Peyer's patch (tissue), 4 donors: ENCODE data around the gene TBX10.

Source experiments
- CTCF ChIP-seq, 6 experiments: fragments of 450-650 bp in 4 of 6; fragments of 200-600 bp in 2 of 6; sonication (generic) in 1 of 6; IDR thresholded peaks; one replicate each; pipeline ENCODE4 v1.5.1; 2017 to 2019; ENCODE audit warnings: antibody characterized with exemption in 6 of 6, mild to moderate bottlenecking in 3 of 6, moderate library complexity in 1 of 6
- POLR2A ChIP-seq, 2 donors: fragments of 450-650 bp; IDR thresholded peaks; one replicate each; pipeline ENCODE4 v1.5.1; 2017; ENCODE audit warnings: antibody characterized with exemption in 2 of 2, mild to moderate bottlenecking in 2 of 2, moderate library complexity in 2 of 2

DNA sequence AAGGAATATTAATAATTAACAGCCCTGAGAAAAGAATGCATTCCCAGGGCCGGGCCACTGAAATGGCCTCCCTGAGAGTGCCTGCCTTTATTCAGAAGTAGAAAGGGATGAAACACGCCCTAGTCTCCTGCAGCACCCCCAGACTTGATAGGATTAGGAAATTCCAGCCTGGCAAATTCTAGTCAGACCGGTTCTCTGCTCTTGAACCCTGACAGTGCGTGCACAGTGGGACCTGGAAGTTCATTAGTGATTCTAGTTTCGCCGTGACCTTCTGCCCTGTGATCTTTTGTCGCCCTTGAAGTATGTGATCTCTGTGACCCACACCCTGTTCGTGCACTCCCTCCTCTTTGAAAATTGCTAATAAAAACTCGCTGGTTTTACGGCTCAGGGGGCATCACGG lies 58.1 kb downstream of the TBX10 start:
- TF ChIP-seq POLR2A (IDR thresholded peaks at IDR 0.05) (no peak), CTCF (IDR thresholded peaks at IDR 0.05) (no peak)
